Fibroblast of the aortic adventitia (primary cell): ENCODE measurements around the gene CXXC5. TPM values are rescaled to one million over a fixed set of nuclear protein-coding genes. Genes with fewer than 3 reads are reported as not detected.

Source experiments
- DNase-seq: peaks from one replicate; pipeline ENCODE4 v3.0.0-alpha.2; 2010; ENCODE audit warnings: low read depth
- H3K4me3 ChIP-seq: 2 replicates; pipeline ENCODE4 v1.5.1; 2011; ENCODE audit warnings: low read depth, mild to moderate bottlenecking, control low read depth, low read length, moderate library complexity
- total RNA-seq: library from RNA; depleted of rRNA; stranded (reverse); fragments of >200 nt; gene quantifications from 2 replicates; pipeline ENCODE4 v1.2.3, GENCODE V29; 2012; ENCODE audit warnings: low replicate concordance
- TF ChIP-seq, protein P1 (sequence below): IDR thresholded peaks from 2 replicates; pipeline ENCODE4 v1.5.1; 2011; ENCODE audit warnings: mild to moderate bottlenecking, low read length, control low read depth, inconsistent platforms; ENCODE audit not compliant: insufficient read depth

The CXXC5 gene
- total RNA-seq, 1 donor = 75.9 TPM

DNA sequence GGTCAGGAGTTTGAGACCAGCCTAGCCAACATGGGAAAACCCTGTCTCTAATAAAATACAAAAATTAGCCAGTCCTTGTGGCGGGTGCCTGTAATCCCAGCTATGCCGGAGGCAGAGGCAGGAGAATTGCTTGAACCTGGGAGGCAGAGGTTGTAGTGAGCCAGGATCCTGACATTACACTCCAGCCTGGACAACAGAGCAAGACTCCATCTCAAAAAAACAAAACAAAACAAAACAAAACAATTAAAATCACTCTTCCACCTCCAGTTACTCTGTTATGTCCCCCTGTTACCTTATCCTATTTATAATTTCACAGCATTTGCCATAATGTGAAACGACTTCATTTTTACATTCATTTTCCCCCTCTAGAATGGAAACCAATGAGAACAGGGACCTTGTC is 54.4 kb downstream of the CXXC5 start:
- no peak overlapping the region for H3K4me3 ChIP-seq
- DNase-seq = no peak
- TF ChIP-seq, protein P1, sequence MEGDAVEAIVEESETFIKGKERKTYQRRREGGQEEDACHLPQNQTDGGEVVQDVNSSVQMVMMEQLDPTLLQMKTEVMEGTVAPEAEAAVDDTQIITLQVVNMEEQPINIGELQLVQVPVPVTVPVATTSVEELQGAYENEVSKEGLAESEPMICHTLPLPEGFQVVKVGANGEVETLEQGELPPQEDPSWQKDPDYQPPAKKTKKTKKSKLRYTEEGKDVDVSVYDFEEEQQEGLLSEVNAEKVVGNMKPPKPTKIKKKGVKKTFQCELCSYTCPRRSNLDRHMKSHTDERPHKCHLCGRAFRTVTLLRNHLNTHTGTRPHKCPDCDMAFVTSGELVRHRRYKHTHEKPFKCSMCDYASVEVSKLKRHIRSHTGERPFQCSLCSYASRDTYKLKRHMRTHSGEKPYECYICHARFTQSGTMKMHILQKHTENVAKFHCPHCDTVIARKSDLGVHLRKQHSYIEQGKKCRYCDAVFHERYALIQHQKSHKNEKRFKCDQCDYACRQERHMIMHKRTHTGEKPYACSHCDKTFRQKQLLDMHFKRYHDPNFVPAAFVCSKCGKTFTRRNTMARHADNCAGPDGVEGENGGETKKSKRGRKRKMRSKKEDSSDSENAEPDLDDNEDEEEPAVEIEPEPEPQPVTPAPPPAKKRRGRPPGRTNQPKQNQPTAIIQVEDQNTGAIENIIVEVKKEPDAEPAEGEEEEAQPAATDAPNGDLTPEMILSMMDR = no peak

DNA sequence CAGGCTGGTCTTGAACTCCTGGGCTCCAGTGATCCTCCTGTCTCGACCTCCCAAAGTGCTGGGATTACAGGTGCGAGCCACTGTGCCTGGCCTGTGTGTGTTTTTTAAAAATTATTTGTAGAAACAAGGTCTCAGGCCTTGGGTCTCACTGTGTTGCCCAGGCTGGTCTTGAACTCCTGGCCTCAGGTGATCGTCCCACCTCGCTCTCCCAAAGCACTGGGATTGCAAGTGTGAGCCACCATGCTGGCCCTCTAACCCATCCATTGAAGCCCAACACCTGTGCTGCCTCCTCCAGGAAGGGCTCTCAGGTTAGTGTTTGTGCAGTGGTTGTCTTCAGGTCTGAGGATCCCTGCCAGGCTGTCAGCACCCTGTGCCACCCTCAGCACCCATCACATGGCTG is 56.6 kb downstream of the CXXC5 start:
- H3K4me3 ChIP-seq = no peak overlapping the region
- TF ChIP-seq, protein P1 = no peak
- no peak for DNase-seq

DNA sequence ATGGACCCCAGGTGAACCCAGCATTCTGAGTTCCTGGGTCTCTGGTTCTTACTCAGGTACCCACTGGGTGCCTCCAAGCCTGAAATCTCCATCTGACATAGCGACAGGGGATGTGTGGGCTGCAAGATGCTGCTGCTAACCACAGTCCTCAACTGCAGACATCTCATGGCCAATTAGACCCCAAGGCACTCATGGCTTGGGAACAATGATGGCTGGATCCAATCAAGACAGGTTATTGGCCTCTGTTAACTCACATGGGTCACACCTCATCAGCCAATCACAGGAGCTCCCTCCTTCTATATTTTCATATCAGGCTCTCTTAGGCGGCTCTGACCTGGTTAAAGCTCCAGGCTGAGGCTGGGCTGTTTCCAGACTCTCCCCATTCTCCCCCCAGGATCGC is 57.0 kb downstream of the CXXC5 start:
- TF ChIP-seq, protein P1 = no peak
- DNase-seq = no peak
- no peak overlapping the region for H3K4me3 ChIP-seq

DNA sequence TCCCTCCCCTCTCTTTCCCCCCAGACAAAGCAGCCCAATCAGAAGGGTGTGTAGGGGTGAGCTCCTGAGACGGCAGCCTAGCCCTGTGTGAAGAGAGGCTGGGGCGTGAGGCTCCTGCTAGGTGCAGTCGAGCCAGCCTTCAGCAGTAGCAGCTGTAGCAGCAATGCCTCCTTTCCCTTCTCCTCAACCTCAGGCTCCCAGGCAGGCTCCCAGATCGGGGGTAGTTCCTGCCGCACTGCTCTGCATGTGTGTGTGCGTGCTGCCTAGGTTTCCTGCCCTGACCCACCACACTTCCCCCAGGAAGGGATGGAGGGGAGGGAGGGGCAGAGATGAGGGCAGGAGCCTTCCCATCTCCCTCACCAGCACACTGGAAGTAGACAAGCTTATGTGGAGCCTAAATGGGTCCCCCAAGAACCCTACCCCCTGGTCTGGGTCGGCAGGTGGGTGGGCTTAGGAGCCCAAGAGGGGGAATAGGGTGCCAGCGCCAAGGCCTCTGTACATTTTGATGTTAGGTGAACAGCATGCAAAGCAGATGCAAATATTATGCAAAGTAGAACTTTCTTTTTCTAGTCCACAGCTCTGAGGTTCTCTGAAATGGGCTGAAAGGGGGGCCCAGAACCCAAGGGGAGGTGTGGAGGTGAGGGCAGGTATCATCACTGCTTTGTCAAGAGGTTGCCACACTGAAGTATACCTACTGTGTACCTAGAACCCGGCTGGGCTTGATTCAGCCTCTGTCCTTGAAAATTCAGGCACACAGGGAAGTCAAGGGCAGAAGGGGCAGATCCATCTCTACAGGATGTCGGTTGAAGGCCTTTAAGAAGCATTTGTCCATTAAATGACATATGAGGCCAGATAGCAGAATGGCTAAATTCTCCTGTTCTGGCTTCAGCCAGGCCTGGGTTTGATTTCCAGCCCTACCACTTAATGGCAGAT is 57.8 kb downstream of the CXXC5 start:
- no peak overlapping the region for H3K4me3 ChIP-seq
- DNase-seq = no peak
- TF ChIP-seq, protein P1 = no peak

DNA sequence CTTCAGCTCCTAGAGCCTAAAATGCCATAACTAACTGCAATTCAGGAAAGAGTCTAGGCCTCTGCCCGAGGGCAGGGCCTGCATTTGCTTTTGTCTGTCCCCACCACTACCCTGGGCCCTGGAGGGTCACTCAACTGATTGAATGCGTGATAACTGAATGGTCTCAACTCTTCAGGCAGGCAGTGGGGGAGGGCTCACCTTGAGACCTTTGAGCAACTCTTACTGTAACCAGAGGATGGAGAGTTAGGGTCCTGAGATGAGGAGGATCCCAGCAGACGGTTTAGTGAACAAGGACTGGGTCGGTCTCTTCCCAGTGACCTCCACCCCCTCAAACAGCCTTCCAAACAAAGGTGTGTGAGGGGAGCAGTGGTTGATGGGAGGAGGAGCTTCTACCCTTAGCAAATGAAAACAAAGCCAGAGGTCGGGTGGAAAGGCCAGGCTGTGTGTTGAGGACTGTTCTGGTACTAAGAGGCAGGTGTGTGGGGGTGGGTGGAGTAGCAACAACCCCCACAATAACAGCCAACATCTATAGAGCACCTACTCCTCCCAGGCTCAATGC is 59.4 kb downstream of the CXXC5 start:
- TF ChIP-seq, protein P1 = no peak
- H3K4me3 ChIP-seq = no peak overlapping the region
- DNase-seq = no peak

DNA sequence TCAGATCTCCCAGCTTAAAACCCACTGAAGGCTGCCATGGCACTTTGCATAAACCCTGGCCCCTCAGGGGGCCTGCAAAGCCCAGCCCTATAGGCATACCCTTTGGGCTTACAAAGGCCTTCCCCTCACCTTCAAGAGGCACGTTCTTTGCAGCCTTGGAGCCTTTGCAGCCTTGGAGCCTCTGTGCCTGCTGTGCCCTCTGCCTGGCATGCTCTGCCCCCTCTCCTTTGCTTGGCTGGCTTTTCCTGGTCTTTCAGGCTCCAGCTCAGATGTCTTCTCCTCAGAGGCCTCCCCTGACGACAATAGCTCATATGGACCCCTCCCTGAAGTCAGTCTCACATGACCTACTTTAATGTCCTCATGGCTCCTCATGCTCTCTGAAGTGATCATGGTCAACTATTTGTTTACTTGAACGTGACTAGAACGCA is 60.3 kb downstream of the CXXC5 start:
- DNase-seq = no peak
- no peak overlapping the region for H3K4me3 ChIP-seq
- TF ChIP-seq, protein P1 = no peak
